Endothelial cell of umbilical vein (primary cell): ENCODE measurements around the gene ZNF618. TPM values are rescaled to one million over a fixed set of nuclear protein-coding genes. Genes with fewer than 3 reads are reported as not detected.

Experiments
- BruUV-seq: library from RNA; stranded (reverse); fragments of 400-500 nt; replicated peaks from 2 replicates; lab custom pipeline; 2021; lab: Mats Ljungman, UMichigan
- CTCF ChIA-PET: fragments of 300-600, 350-600 bp; sonication (Branson Sonifier 250); formaldehyde crosslinking; loops from one replicate; lab custom pipeline; 2021; ENCODE audit warnings: antibody characterized with exemption, inconsistent platforms; lab: Charles Lee
- POLR2A ChIA-PET: fragments of 300-600, 350-600 bp; sonication (Branson Sonifier 250); formaldehyde crosslinking; loops from one replicate; lab custom pipeline; 2021; ENCODE audit warnings: antibody characterized with exemption, inconsistent platforms; lab: Charles Lee
- DNase-seq: peaks from one replicate; pipeline ENCODE4 v3.0.0-alpha.2; 2011; ENCODE audit warnings: low read depth, low spot score
- FAIRE-seq: peaks from 2 replicates; lab custom pipeline; 2011; peaks lifted over from hg19 to GRCh38; lab: Jason Lieb, UNC
- H2AFZ ChIP-seq: 2 replicates; pipeline ENCODE4 v1.6.0; 2012; ENCODE audit warnings: low read depth, low read length, control low read depth, inconsistent platforms
- H3K27ac ChIP-seq: 2 replicates; pipeline ENCODE4 v1.5.1; 2011; ENCODE audit warnings: low read depth, mild to moderate bottlenecking, control low read depth, low read length, moderate library complexity; ENCODE audit not compliant: insufficient read depth
- H3K27me3 ChIP-seq, 2 experiments: 2 replicates each; pipeline versions ENCODE4 v1.6.0 to v1.6.1; 2011; ENCODE audit warnings: low read length in 2 of 2, mixed read lengths in 1 of 2; ENCODE audit not compliant: control insufficient read depth in 2 of 2, insufficient read depth in 2 of 2
- H3K36me3 ChIP-seq, 2 experiments: 2 replicates in 1 of 2; 3 replicates in 1 of 2; pipeline ENCODE4 v1.5.1; 2011; ENCODE audit warnings: low read length in 2 of 2, mild to moderate bottlenecking in 1 of 2, moderate library complexity in 1 of 2; ENCODE audit not compliant: control insufficient read depth in 2 of 2, insufficient read depth in 2 of 2; ENCODE audit errors: extremely low read depth in 1 of 2
- H3K4me1 ChIP-seq: 3 replicates; pipeline ENCODE4 v1.5.1; 2011; ENCODE audit warnings: mild to moderate bottlenecking, low read length; ENCODE audit not compliant: control insufficient read depth, insufficient read depth; ENCODE audit errors: extremely low read depth
- H3K4me2 ChIP-seq: 2 replicates; pipeline ENCODE4 v1.6.1; 2011; ENCODE audit warnings: low read length, control low read depth, mixed read lengths; ENCODE audit not compliant: insufficient read depth
- H3K4me3 ChIP-seq, 3 experiments: fragments of 200-600 bp in 1 of 3; sonication (generic), shearing (Covaris generic) in 1 of 3; replicated peaks in 1 of 3; 2 replicates each; pipeline ENCODE4 v1.5.1; 2011 to 2016; ENCODE audit warnings: control low read depth in 3 of 3, low read length in 3 of 3, mild to moderate bottlenecking in 2 of 3, inconsistent platforms in 1 of 3, low read depth in 1 of 3, moderate library complexity in 1 of 3; ENCODE audit not compliant: insufficient read depth in 1 of 3
- H3K79me2 ChIP-seq: 2 replicates; pipeline ENCODE4 v1.6.0; 2012; ENCODE audit warnings: low read length, inconsistent platforms; ENCODE audit not compliant: control insufficient read depth, insufficient read depth
- H3K9ac ChIP-seq: replicated peaks from 2 replicates; pipeline ENCODE3; 2011; ENCODE audit warnings: low read length, control low read depth; ENCODE audit not compliant: insufficient read depth; ENCODE audit errors: extremely low read depth
- H3K9me1 ChIP-seq: replicated peaks from 3 replicates; pipeline ENCODE4 v1.6.0; 2011; ENCODE audit warnings: mild to moderate bottlenecking, low read length; ENCODE audit not compliant: control insufficient read depth, insufficient read depth; ENCODE audit errors: extremely low read depth
- H3K9me3 ChIP-seq: replicated peaks from 2 replicates; pipeline ENCODE4 v1.5.1; 2012; ENCODE audit warnings: low read length, inconsistent platforms; ENCODE audit not compliant: control insufficient read depth, insufficient read depth
- H4K20me1 ChIP-seq: replicated peaks from 2 replicates; pipeline ENCODE3; 2011; ENCODE audit warnings: mild to moderate bottlenecking, low read length; ENCODE audit not compliant: control insufficient read depth, insufficient read depth; ENCODE audit errors: extremely low read depth
- FOS ChIP-seq: IDR thresholded peaks from 2 replicates; pipeline ENCODE4 v1.6.1; 2011; ENCODE audit warnings: mild to moderate bottlenecking, low read length, moderate library complexity, borderline replicate concordance; ENCODE audit not compliant: insufficient read depth
- GATA2 ChIP-seq: IDR thresholded peaks from 2 replicates; pipeline ENCODE4 v1.7.0; 2011; ENCODE audit warnings: low read depth, mild to moderate bottlenecking, moderate library complexity, mixed read lengths, low read length; ENCODE audit not compliant: insufficient read length, insufficient read depth
- JUN ChIP-seq: IDR thresholded peaks from 2 replicates; pipeline ENCODE4 v1.6.1; 2011; ENCODE audit warnings: borderline replicate concordance, low read depth; ENCODE audit not compliant: insufficient read length, insufficient read depth
- MAX ChIP-seq: IDR thresholded peaks from 2 replicates; pipeline ENCODE4 v1.6.1; 2011; ENCODE audit not compliant: insufficient read depth, insufficient read length
- MYC ChIP-seq: IDR thresholded peaks from one replicate; pipeline ENCODE4 v1.6.1; 2011; ENCODE audit warnings: mild to moderate bottlenecking, low read depth, low read length
- POLR2A ChIP-seq: IDR thresholded peaks from 2 replicates; pipeline ENCODE4 v1.6.1; 2012; ENCODE audit warnings: low read depth, mild to moderate bottlenecking, control low read depth, low read length
- POLR2AphosphoS5 ChIP-seq: IDR thresholded peaks from 2 replicates; pipeline ENCODE4 v1.6.1; 2012; ENCODE audit warnings: low read depth, mild to moderate bottlenecking, control low read depth, low read length, moderate library complexity; ENCODE audit not compliant: insufficient read depth
- dilution Hi-C: fragments of 300-500 bp; cut with MboI; formaldehyde crosslinking; loops from one replicate; pipeline ENCODE4 v1.15.0; 2019; ENCODE audit warnings: low sequenced_read_pairs; ENCODE audit not compliant: extremely low pct_ligation_motif_present
- intact Hi-C: fragments of 100-400 bp; cut with micrococcal nuclease; formaldehyde crosslinking; loops from one replicate; pipeline ENCODE4 v1.10.0; 2022
- polyA plus RNA-seq, 4 experiments: library from polyadenylated mRNA; depleted of rRNA in 3 of 4; stranded (reverse) in 3 of 4; unstranded in 1 of 4; fragments of >200 nt; gene quantifications; 2 replicates each; pipeline versions ENCODE4 v1.2.1 to v1.2.3, GENCODE V29; 2011 to 2012; ENCODE audit warnings: missing spikeins in 1 of 4
- total RNA-seq: library from RNA; stranded (reverse); gene quantifications from 2 replicates; pipeline ENCODE4 v1.2.3, GENCODE V29; 2021

The ZNF618 gene
- total and polyA plus RNA-seq, 2 donors (not counting 3 experiments of a cell fraction or from before 2014, with no cell fraction given): 22.6 to 80.3 TPM

GRCh38 chr9:113887436-113887835 lies 11.3 kb downstream of the ZNF618 start:
- H3K9me3 ChIP-seq: no peaks in the 10 kb centered on the region
- no peaks in the 10 kb centered on the region for H3K9me1 ChIP-seq
- ChIA-PET POLR2A (no interaction called here), CTCF (interaction anchor here (0.9 to 4.4 kb wide), 2 partner anchors 11 kb away, joined by 4 to 21 read pairs; partner anchors contain the start of gene ZNF618)
- peak; percentile 55 for DNase-seq
- H3K27ac ChIP-seq: peak overlapping the region; percentile 42
- peaks cover 0 to 3% of the 10 kb centered on the region in 2 experiments for H3K36me3 ChIP-seq
- H3K9ac ChIP-seq: no peak overlapping the region
- dilution Hi-C loops (no loop called here), intact Hi-C loops (no loop called here)
- H3K4me1 ChIP-seq: peaks cover 22% of the 10 kb centered on the region
- H3K4me2 ChIP-seq: peak overlapping the region; percentile 34
- H3K79me2 ChIP-seq: peaks cover 96% of the 10 kb centered on the region
- no peak overlapping the region for H2AFZ ChIP-seq
- FAIRE-seq: no peak
- BruUV-seq: no TSS peak
- H3K4me3 ChIP-seq: no peak overlapping the region
- TF ChIP-seq JUN (no peak), MAX (no peak), GATA2 (no peak), MYC (no peak), FOS (no peak)
- H4K20me1 ChIP-seq: peaks cover 8% of the 10 kb centered on the region
- no peaks in the 10 kb centered on the region for H3K27me3 ChIP-seq

GRCh38 chr9:113888336-113888735 lies 12.2 kb downstream of the ZNF618 start:
- Histone ChIP-seq H3K27me3 (no peaks in the 10 kb centered on the region), H4K20me1 (peaks cover 8% of the 10 kb centered on the region), H3K9me3 (no peaks in the 10 kb centered on the region), H3K4me2 (no peak overlapping the region), H3K4me3 (no peak overlapping the region), H3K36me3 (peaks cover 0 to 3% of the 10 kb centered on the region in 2 experiments), H3K4me1 (peaks cover 22% of the 10 kb centered on the region), H3K9me1 (no peaks in the 10 kb centered on the region), H3K9ac (no peak overlapping the region), H2AFZ (no peak overlapping the region), H3K27ac (no peak overlapping the region), H3K79me2 (peaks cover 94% of the 10 kb centered on the region)
- DNase-seq (no peak), FAIRE-seq (no peak)
- intact Hi-C loops: no loop called here
- ChIA-PET POLR2A (no interaction called here), CTCF (interaction anchor here (0.9 to 4.4 kb wide), 2 partner anchors 10 to 12 kb away, joined by 4 to 21 read pairs; partner anchors contain the start of gene ZNF618)
- BruUV-seq: no TSS peak
- TF ChIP-seq POLR2AphosphoS5 (no peak), GATA2 (no peak), POLR2A (no peak)
- dilution Hi-C loops: no loop called here
